Tibial nerve (tissue), 4 donors: ENCODE results near the gene PPT2. TPM values are rescaled to one million over a fixed set of nuclear protein-coding genes. Genes with fewer than 3 reads are reported as not detected.
A peak's percentile ranks its signal among the peaks of the same experiment; 100 is the strongest.

Source experiments
- DNase-seq, 2 donors: peaks; one replicate each; pipeline ENCODE4 v3.0.0-alpha.2; 2019; ENCODE audit warnings: low spot score in 2 of 2
- H3K27ac ChIP-seq, 4 donors: fragments of 200-600 bp; sonication (generic) in 3 of 4; one replicate each; pipeline ENCODE4 v1.5.1; 2017 to 2019; ENCODE audit warnings: mild to moderate bottlenecking in 1 of 4
- H3K27me3 ChIP-seq, 2 donors: fragments of 200-600 bp; sonication (generic) in 1 of 2; one replicate each; pipeline versions ENCODE4 v1.5.1 to v1.6.0; 2017 to 2019
- H3K36me3 ChIP-seq, 3 donors: fragments of 200-600 bp; sonication (generic); one replicate each; pipeline ENCODE4 v1.5.1; 2018 to 2019
- H3K4me1 ChIP-seq, 4 donors: fragments of 200-600 bp; sonication (generic) in 3 of 4; one replicate each; pipeline ENCODE4 v1.5.1; 2017 to 2019
- H3K4me3 ChIP-seq, 4 donors: fragments of 200-600 bp; sonication (generic) in 3 of 4; one replicate each; pipeline ENCODE4 v1.5.1; 2017 to 2019; ENCODE audit warnings: mild to moderate bottlenecking in 1 of 4, moderate library complexity in 1 of 4
- H3K9me3 ChIP-seq, 4 donors: fragments of 200-600 bp; sonication (generic) in 3 of 4; one replicate each; pipeline ENCODE4 v1.5.1; 2017 to 2019
- EP300 ChIP-seq, 2 donors: sonication (generic); formaldehyde crosslinking; IDR thresholded peaks; one replicate each; pipeline ENCODE4 v1.6.1; 2017; ENCODE audit warnings: antibody characterized with exemption in 2 of 2, mild to moderate bottlenecking in 1 of 2
- POLR2A ChIP-seq, 2 donors: fragments of 450-650 bp; IDR thresholded peaks; one replicate each; pipeline ENCODE4 v1.6.1; 2017; ENCODE audit warnings: antibody characterized with exemption in 2 of 2, mild to moderate bottlenecking in 2 of 2, moderate library complexity in 2 of 2
- WGBS, 2 donors: methylation state at CpG; one replicate each; pipeline ENCODE4 v1.1.5; 2018; 5-methylcytosine and 5-hydroxymethylcytosine counted together
- total RNA-seq, 4 donors: library from RNA; depleted of rRNA; stranded (reverse); fragments of >200 nt; gene quantifications; one replicate each; pipeline ENCODE4 v1.1.0, GENCODE V29; 2016
- TF ChIP-seq, protein P1 (sequence below), 5 experiments: fragments of 200-600 bp in 3 of 5; fragments of 450-650 bp in 2 of 5; sonication (generic) in 3 of 5; IDR thresholded peaks; one replicate each; pipeline ENCODE4 v1.5.1; 2016 to 2019; ENCODE audit warnings: antibody characterized with exemption in 5 of 5, mild to moderate bottlenecking in 3 of 5, moderate library complexity in 2 of 5

PPT2 gene
- total RNA-seq, 4 donors from 2014 or later = 33.0 to 75.2 (median 40.1) TPM

DNA sequence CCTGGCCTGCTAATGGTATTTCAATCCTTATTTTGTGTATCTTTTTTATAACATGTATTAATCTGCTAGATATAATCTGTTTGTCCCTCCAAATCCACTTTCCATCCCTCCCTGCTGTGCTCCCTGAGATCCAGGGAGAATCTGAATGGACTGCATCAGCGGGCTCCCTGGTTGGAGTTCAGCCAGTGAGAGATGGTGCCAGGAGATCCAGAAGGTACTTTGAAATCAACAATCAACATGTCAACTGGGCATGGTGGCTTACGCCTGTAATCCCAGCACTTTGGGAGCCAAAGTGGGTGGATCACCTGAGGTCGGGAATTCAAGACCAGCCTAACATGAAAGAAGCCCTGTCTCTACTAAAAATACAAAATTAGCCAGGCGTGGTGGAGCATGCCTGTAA is 30.3 kb upstream of the PPT2 start:
- no peaks in the 10 kb centered on the region for H3K27me3 ChIP-seq
- WGBS, 2 donors = 80 to 85% methylated on average over 4 of the region's 4 CpGs

DNA sequence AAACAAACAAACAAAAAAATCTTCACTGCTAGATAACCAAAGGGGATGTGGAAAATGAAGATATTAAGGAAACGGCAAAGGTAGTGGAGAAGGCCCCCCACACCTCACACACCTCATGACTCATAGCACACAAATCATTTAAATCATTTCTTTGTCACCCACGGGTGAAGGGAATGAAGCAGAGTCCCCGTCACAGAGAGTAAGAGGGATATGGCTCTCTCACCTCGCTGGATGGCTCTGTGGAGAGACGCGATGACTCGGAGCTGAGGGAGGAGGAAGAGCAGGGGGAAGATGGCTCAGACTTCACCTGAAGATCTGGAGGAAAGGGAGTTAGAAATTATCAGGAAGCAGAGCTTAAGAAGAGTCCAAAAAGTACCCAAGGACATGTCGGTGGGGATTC is 27.1 kb upstream of the PPT2 start:
- WGBS, 2 donors = 54 to 57% methylated on average over 8 of the region's 8 CpGs
- Histone ChIP-seq H3K4me1 (peaks cover 0 to 44% (median 27%) of the 10 kb centered on the region in 4 donors), H3K4me3 (peak overlapping the region; percentile 83 to 97 (median 87)), H3K9me3 (no peaks in the 10 kb centered on the region), H3K27me3 (no peaks in the 10 kb centered on the region), H3K36me3 (peaks cover 0 to 48% (median 3%) of the 10 kb centered on the region in 3 donors), H3K27ac (peak overlapping the region; percentile 84 to 94 (median 90))
- TF ChIP-seq EP300 (IDR thresholded peaks at IDR 0.05) (no peak), POLR2A (IDR thresholded peaks at IDR 0.05) (no peak)
- TF ChIP-seq, protein P1, sequence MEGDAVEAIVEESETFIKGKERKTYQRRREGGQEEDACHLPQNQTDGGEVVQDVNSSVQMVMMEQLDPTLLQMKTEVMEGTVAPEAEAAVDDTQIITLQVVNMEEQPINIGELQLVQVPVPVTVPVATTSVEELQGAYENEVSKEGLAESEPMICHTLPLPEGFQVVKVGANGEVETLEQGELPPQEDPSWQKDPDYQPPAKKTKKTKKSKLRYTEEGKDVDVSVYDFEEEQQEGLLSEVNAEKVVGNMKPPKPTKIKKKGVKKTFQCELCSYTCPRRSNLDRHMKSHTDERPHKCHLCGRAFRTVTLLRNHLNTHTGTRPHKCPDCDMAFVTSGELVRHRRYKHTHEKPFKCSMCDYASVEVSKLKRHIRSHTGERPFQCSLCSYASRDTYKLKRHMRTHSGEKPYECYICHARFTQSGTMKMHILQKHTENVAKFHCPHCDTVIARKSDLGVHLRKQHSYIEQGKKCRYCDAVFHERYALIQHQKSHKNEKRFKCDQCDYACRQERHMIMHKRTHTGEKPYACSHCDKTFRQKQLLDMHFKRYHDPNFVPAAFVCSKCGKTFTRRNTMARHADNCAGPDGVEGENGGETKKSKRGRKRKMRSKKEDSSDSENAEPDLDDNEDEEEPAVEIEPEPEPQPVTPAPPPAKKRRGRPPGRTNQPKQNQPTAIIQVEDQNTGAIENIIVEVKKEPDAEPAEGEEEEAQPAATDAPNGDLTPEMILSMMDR (IDR thresholded peaks at IDR 0.05) = no peak
- DNase-seq = no peak

More for the DNA sequence above, 30.3 kb upstream of the PPT2 start:
- H3K9me3 ChIP-seq = no peaks in the 10 kb centered on the region
- no peak for DNase-seq
- peaks cover 0 to 43% (median 27%) of the 10 kb centered on the region in 4 donors for H3K4me1 ChIP-seq
- H3K36me3 ChIP-seq = peaks cover 6 to 72% (median 16%) of the 10 kb centered on the region in 3 donors
- no peak for TF ChIP-seq POLR2A (IDR thresholded peaks at IDR 0.05)
- no peak for TF ChIP-seq EP300 (IDR thresholded peaks at IDR 0.05)
- TF ChIP-seq, protein P1 (IDR thresholded peaks at IDR 0.05) = no peak
- no peak overlapping the region for H3K4me3 ChIP-seq
- no peak overlapping the region for H3K27ac ChIP-seq

DNA sequence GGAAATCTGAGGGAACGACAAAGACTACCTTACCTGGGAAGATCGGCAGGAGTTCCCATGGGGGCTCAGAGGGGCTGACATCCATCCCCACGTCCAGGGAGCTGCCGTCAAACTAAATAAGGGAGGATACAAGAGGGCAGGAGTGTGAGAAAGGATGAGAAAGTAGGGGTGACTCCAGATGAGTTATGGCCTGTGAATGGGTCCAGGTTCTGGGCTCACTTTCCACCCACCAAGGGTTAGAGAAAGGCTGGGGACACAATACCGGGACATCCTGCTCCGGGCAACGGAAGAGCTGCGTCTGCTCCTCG is 26.6 kb upstream of the PPT2 start:
- Histone ChIP-seq H3K4me3 (peak overlapping the region; percentile 83 to 97 (median 87)), H3K36me3 (peaks cover 0 to 43% (median 3%) of the 10 kb centered on the region in 3 donors), H3K27me3 (no peaks in the 10 kb centered on the region), H3K4me1 (peaks cover 0 to 44% (median 27%) of the 10 kb centered on the region in 4 donors), H3K9me3 (no peaks in the 10 kb centered on the region), H3K27ac (peak overlapping the region; percentile 84 to 94 (median 90))
- 4 to 5% methylated on average over 9 of the region's 9 CpGs for WGBS, 2 donors
- DNase-seq = no peak
- TF ChIP-seq EP300 (IDR thresholded peaks at IDR 0.05) (no peak), POLR2A (IDR thresholded peaks at IDR 0.05) (no peak)
- TF ChIP-seq, protein P1 (IDR thresholded peaks at IDR 0.05) = no peak

DNA sequence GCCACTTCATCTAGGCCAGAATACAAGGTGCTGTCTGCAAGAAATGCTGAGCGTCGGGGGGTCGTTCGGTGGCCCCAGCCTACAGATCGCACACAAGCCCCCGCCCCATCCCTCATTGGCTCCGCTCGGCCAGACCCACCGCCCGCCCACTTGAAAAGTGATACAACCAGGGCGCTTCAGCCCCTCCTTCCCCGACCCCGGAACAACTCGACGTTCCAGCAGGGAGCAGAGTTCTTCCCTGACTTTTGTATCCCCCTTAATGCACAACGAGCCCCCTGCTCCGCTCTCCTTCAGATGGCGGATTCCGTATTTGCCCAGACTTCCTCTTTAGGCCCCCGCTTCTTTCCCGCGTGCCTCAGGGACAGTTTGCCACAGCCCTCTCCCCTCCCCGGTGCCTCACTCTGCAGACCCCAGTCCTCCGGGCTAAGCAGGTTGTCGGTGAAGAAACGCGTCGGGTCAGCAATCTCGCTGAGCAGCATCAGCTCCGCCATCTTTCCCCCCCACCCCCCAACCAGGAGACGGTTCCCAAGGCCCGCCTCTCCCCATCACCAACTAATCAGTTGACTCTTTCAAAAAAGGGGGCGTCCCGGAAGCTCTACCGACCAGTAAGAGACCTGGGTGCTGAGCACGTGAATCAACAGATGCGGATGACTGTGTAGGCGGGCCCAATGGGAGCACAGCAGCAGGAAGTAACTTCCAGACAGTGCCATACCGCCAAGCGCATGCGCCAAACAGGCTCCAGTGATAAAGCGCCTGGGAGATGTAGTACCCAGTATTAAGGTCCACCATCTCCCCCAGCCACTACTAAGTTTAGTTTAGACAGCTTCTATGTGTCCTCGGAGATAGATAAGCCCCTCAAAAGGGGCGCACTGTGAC is 26.0 kb upstream of the PPT2 start, which contains the start of gene ATF6B:
TSS of gene ATF6B (minus strand) at position 530 of the 876 bp plus-strand sequence. CDS start at position 491, 39 bp downstream.
- Histone ChIP-seq H3K9me3 (no peaks in the 10 kb centered on the region), H3K4me1 (peaks cover 0 to 44% (median 27%) of the 10 kb centered on the region in 4 donors), H3K4me3 (peak within 1 kb of the TSS; percentile 83 to 97 (median 87)), H3K27me3 (no peaks in the 10 kb centered on the region), H3K27ac (peak within 1 kb of the TSS; percentile 84 to 94 (median 90)), H3K36me3 (peaks cover 0 to 37% (median 0%) of the 10 kb centered on the region in 3 donors)
- peak; percentile 97 to 98 for DNase-seq
- TF ChIP-seq EP300 (IDR thresholded peaks at IDR 0.05) (peak; percentile 76 to 86), POLR2A (IDR thresholded peaks at IDR 0.05) (peak in 1 of 2 donors; percentile 79)
- TF ChIP-seq, protein P1 (IDR thresholded peaks at IDR 0.05) = peak in 1 of 5 experiments; percentile 11
- WGBS, 2 donors = 0 to 2% methylated on average over 41 to 43 of the region's 44 CpGs
